Activated CD8-positive, alpha-beta memory T cell treated with anti-CD3 and anti-CD28 coated beads for 4 hours (primary cell): Measurements from ENCODE around the gene MAT1A.
"Not testable (repeated sequence)": the region's sequence is repeated elsewhere in the genome, so short reads cannot be mapped to it uniquely, and the experiment has no call there.

Source experiments
- DNase-seq, 2 donors: peaks; one replicate each; pipeline ENCODE4 v3.0.0-alpha.2; 2020; ENCODE audit warnings: low read depth in 2 of 2

MAT1A gene

DNA sequence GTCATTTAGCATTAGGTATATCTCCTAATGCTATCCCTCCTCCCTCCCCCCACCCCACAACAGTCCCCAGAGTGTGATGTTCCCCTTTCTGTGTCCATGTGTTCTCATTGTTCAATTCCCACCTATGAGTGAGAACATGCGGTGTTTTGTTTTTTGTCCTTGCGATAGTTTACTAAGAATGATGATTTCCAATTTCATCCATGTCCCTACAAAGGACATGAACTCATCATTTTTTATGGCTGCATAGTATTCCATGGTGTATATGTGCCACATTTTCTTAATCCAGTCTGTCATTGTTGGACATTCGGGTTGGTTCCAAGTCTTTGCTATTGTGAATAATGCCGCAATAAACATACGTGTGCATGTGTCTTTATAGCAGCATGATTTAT, 66.4 kb downstream of the MAT1A start:
- not testable (repeated sequence) for DNase-seq
